Jurkat, Clone E6-1 (cell line): ENCODE data around the gene ZNF32.

Experiments
- DNase-seq: peaks from one replicate; pipeline ENCODE4 v3.0.0-alpha.2; 2011; ENCODE audit warnings: low read depth, low spot score
- H3K4me3 ChIP-seq: 2 replicates; pipeline ENCODE4 v1.5.1; 2011; ENCODE audit warnings: mild to moderate bottlenecking, low read length, control low read depth, moderate library complexity

Gene ZNF32

DNA sequence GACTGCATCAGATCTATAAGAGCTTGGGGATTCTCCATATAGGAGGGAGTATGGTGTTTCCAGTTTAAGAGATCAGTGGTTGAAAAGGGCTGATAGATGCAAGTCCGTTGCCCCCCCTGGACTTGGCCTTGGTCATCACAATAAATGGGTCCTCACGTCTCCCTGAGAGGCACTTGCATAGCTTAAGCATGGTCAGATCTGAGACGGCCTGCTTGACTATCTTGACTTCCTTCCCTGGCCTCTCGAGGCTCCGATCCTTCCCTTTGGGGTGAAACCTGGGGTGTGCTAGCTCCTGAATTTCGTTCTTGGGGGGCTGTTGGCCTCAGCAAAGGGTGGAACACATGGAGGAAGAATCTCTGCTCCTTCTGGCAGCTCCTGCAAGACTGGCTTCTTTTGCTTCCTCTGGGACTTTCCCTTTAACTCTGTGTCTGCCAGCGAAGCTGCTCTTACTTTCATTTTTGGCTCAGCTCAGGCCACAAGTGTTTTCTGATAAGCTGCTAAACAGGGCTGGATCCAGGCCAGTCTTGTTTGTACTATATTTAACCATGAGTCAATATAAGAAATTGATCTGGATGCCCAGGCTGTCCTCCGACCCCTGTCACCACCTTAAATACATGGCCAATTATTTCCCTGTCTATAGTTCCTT is 53.6 kb downstream of the ZNF32 start:
- H3K4me3 ChIP-seq, result no peak overlapping the region

More for the DNA sequence above, 53.6 kb downstream of the ZNF32 start:
- peak; percentile 32 for DNase-seq
